Fibroblast of skin of right quadriceps (primary cell): ENCODE data around the gene DHRS3.
"Not testable (repeated sequence)": the region's sequence is repeated elsewhere in the genome, so short reads cannot be mapped to it uniquely, and the experiment has no call there.

ENCODE experiments used
- DNase-seq: peaks from one replicate; pipeline ENCODE4 v3.0.0-alpha.2; 2013

Gene DHRS3

DNA sequence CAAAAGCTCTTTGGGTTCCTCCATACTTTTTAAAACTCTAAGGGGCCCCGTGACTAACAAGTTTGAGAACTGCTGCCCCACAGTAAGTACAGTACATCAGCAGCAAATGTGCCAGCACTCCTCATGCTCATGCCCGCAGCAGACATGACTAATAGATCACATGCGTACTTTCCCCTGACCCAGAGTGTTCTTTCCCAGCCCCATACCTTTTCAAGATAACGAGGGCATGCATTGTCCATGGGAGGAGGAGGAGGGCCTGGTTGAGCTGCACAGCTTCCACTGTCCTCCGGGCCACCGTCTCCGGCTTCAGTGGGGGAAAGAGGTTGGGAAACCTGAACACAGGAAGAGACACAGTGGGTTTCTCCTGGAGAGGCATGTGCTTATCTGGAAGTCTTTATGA is 45.5 kb downstream of the DHRS3 start:
- DNase-seq, result no peak

DNA sequence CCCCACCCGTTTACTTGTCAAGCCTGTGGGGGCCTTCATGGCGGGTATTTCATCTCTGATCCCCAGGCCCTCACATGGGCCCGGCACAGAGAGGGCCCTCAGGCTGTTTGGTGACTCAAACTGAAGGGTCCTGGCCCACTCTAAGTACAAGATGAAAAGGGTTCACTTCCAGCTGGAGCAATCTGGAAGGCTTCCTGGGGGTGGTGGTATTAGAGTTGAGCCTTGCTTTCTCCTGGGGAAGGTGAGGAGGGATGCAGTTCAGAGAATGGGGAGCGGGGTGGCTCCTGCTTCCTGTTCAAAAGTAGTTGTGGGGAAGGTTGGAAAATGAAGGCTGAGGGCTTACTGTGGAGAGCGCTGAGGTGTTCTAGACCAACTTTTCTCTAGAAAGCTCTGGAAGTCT is 47.7 kb downstream of the DHRS3 start:
- DNase-seq, result no peak

DNA sequence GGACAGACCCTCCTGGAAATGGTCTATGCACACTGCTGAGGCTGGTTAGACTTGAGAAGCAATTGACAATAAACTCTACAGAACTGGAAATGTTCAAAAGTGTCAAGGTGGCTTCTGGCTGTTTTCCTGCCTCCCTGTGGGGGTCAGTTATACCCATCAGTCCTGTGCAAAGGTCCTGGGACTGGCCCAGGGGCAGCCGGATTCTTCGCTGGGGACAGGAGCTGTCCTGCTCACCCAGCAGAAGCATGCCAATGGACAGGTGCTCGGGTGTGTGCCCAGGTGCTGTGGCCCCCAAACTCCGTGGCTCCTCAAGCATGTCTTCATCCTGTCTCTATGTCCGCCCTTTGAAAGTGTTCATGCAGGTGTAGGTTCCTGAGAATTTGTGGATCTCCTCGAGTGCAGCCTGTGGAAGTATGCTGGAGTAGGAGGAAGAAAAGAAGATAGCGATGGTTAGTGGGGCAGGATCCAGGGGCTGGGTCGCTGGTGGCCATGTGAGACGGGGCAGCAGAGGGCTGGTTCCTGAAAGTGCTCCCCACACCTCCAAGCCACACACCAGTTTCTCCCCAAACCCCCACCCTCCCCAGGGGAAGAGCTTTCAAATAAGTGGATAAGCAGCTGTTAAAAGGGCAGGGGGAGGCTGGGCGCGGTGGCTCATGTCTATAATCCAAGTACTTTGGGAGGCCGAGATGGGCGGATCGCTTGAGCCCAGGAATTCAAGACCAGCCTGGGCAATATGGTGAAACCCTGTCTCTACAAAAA is 49.8 kb downstream of the DHRS3 start:
- DNase-seq, result no peak

DNA sequence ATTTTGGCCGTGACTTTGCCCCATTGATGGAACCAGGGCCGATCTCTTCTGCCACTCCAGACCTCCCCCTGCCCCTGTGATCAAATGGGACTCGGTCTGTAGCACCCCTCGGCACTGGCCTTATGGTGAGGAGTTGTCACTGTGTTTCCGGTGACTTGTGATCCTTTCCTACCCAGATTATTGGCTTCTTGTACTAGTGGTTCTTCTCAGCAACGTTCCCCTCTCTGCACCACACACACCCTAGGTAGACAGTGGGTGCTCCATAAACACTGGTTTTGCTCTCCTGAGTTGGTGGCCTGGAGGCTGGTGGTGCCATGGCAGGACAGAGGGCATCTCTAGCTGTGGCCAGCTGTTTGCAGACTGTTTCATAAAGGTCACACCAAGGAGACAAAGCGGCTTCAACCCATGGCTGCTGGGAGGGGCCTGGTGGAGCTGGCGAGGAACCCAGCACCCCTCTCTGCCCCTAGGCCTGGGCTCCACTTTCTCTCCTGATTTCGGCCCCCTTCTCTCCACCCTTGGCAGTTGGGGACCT is 50.7 kb downstream of the DHRS3 start:
- no peak for DNase-seq

DNA sequence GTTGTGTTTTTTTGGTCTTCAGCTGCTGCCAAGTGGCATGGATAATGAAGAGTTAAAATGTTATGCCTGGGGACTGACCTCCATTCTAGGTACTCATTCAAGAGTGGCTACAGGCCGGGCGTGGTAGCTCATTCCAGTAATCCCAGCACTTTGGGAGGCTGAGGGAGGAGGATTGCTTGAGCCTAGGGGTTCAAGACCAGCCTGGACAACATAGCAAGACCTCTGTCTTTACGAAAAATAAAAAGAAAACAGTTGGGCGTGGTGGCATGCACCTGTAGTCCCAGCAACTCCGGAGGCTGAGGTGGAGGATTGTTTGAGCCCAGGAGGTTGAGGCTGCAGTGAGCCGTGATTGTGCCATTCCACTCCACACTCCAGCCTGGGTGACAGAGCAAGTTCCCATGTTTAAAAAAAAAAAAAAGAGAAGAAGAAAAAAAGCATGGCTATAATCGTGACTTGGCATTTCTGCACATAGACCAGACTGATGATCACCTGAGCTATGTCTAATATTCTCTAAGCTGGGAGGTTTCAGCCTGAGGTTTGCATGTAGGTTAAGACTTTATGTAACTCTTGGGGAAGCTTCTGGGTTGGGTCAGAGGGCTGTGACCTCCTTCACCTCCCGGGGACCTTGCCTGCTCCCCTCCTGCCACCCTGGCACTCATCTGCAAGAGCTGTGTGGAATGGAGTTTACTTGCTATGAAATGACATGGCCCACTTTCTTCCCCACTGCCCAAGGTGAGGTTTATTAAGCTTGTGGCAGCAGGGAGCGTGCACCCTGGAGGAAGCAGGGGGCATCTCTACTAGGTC is 51.3 kb downstream of the DHRS3 start:
- no peak for DNase-seq

DNA sequence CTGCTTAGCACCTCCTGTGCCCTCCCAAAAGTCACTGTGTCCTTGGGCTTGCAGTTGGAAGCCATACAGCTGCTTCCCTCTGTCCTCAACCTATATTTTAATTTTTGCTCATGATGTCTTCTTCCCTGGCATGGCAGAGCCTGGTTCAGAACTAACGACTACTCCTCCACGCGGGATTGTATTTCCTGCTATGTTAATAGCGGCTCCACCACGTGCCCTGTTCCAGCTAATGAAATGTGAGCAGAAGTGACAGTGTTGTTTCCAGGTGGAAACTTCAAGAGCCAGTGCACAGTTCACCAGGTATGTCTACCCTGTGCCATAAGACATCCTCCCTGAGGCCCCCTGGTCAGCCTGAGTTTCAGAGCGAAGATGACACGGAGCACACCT is 52.1 kb downstream of the DHRS3 start:
- no peak for DNase-seq

DNA sequence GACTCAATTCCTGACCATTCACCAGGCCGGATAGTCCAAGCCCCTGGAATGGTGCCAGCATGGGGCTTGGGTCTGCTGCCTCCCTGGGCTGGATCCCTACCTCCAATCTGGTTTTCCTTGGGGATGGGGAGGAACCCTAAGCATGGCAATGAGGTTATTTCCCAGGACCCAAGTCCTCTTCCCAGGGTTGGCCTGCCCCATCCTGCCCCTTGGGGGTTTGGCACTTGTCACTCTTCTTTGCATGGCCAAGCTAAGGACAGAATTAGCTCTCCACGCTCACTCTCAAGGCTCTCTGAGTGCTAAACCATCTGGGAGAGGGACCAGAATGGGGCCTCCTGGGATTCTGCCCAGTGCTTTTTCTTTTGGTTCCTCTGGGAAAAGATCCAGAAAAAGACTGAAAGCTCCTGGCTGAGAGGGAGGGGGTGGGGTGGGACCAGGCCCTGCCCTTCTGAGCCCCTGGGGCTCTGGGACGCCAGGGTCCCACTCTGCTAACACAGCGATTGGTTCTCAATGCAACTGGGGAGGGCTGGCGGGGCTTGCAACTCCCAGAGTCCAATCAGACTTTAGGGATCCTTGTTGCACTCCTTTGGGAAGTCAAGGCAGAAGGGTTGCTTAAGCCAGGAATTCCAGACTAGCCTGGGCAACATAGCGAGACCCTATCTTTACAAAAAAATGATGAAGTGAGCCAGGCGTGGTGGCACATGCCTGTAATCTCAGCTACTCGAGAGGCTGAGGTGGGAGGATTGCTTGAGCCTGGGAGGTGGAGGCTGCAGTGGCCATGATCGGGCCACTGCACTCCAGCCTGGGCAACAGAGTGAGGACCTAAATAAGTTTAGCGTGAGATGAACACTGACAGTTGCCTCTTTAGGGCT is 52.7 kb downstream of the DHRS3 start:
- no peak for DNase-seq

DNA sequence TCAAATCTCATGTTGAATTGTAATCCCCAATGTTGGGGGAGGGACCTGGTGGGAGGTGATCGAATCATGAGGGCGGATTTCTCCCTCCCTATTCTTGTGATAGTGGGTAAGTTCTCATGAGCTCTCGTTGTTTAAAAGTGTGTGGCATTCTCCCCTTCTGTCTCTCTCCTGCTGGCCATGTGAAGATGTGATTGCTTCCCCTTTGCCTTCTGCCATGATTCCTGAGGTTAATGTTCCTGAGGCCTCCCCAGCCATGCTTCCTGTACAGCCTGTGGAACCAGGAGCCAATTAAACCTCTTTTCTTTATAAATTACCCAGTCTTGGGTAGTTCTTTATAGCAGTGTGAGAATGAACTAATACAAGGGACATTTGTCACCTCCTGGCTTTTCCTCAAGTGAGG is 53.8 kb downstream of the DHRS3 start:
- DNase-seq, result not testable (repeated sequence)

DNA sequence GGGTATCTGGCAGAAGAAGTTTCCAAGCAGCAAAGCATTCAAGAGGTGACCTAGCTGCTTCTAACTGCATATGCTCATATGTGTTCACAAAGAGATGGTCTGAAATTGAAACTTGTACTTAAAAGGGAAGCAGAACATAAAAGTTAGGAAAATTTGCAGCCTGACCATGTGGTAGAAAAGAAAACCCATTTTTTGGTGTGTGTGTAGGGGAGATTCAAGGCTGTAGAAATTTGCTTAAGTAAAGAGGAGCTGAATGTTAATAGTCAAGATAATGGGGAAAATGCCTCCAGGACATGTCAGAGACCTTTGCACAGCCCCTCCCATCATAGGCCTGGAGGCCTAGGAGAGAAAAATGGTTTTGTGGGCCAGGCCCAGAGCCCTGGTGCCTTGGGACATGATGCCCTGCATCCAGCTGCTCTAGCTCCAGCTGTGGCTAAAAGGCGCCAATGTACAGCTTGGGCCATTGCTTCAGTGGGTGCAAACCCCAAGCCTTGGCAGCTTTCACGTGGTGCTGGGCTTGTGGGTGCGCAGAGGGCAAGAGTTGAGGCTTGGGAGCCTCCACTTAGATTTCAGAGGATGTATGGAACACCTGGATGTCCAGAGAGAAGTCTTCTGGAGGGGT is 54.9 kb downstream of the DHRS3 start:
- no peak for DNase-seq

DNA sequence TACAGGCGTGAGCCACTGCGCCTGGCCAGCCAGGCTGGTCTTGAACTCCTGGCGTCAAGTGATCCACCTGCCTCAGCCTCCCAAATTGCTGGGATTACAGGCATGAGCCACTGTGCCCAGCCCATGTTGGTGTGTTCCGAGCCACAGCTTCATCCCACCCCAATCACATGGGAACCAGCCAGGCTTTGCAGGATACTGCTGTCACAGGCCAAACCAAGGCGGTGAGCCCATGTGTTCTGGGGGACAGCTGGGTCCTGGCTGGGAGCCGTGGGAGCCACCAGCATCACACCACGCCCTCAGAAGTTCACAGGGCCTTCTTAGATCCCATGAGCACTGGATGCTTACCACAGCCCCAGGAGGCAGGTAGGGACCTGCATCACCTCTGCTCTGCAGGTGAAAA is 56.9 kb downstream of the DHRS3 start:
- DNase-seq, result no peak

DNA sequence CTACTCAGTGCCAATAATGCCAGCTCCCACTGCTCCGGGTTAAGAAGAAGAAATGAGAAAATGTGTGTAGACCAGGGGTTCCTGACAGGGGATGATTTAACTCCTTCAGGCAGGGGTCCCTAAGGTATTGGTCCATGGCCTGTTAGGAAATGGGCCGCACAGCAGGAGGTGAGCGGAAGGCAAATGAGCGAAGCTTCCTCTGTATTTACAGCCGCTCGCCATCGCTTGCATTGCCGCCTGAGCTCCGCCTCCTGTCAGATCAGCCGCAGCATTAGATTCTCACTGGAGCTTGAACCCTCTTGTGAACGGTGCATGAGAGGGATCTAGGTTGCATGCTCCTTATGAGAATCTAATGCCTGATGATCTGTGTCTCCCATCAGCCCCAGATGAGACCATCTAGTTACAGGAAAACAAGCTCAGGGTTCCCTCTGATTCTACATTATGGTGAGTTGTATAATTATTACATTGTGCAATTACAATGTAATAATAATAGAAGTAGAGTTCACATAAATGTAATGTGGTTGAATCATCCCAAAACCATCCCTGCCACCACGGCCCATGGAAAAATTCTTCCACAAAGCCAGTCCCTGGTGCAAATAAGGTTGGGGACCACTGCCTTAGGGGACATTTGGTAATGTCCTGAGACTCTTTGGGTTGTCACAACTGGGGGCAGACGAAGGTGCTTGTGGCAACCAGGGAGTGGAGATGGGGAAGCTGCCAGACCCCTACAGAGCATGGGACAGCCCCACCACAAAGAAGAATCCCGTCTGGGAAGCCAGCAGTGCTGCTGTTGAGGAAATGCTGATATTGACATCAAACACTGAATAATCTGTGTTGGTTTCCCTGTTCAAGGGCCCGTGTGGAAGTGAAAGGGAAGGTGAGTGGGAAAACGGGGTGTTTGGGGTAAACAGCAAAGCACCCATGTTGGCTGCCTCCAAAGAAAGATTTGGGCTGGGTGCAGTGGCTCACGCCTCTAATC is 60.8 kb downstream of the DHRS3 start:
- peak; percentile 58 for DNase-seq

DNA sequence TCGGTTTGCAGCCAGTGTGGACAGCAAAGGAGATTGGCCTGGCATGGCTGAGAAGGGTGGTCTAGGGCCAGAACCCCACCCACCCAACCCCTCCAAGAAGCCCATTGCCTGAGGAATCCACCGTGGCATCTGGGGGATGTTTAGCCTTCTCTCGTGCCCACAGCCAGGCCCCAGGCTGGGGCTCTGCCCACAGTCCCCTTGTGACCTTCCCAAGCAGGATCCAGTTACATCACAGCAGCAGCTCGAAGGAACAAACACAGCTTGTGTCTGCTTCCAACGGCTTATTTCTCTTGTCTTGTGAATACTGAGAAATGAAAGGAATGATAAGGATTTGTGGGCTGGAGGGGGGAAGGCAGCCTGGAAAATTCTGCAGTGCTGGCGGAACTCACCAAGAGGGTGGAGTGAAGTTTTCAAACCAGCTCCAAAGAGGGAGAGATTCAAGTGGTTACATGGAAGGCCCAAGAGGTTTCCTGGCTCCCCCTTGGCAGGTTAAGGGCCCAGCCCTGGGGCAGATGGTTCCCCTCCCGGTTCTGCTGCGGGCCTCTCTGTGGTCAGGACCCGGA is 61.6 kb downstream of the DHRS3 start:
- peak; percentile 95 for DNase-seq

DNA sequence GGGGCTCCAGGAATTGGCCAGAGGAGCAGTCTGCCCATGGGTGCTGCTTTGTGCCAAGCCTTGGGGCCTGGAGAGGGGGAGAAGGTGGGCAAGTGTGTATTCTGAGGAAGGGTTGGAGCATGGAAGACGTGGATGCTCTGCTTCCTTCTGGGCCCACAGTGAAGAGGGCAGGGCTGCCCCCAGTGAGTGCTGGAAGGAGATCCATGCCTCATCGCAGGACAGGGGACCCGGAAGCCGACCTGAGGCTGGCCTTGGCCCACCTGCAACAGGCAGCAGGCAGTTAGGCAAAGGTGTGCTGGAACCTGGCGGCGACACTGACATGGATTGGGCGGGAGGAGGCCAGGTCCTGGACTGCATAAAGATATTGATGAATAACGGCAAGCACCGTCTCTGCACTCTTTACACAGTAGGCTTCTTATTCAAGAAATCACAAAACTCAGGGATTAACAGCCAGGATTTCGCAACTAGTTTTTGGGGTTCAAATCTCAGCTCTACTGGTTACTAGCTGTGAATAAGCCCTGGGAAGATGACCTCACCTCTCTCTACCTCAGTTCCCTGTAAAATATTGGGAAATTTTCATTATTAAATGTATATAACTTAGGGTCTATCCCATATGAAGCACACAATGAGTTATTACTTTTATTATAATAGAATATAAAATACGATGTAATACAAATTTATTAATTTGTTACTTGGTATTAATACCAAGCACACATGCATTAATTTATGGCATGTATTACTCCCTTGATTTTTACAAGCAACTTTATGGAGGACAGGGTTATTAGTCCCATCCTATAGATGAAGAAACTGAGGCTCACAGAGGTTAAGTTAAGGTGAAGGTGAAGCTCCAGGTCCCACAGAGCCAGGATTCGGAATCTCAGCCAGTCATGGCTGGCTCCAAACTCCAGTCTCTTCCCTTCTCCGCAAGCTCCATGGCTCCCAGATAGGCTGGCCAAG is 62.3 kb downstream of the DHRS3 start:
- no peak for DNase-seq

DNA sequence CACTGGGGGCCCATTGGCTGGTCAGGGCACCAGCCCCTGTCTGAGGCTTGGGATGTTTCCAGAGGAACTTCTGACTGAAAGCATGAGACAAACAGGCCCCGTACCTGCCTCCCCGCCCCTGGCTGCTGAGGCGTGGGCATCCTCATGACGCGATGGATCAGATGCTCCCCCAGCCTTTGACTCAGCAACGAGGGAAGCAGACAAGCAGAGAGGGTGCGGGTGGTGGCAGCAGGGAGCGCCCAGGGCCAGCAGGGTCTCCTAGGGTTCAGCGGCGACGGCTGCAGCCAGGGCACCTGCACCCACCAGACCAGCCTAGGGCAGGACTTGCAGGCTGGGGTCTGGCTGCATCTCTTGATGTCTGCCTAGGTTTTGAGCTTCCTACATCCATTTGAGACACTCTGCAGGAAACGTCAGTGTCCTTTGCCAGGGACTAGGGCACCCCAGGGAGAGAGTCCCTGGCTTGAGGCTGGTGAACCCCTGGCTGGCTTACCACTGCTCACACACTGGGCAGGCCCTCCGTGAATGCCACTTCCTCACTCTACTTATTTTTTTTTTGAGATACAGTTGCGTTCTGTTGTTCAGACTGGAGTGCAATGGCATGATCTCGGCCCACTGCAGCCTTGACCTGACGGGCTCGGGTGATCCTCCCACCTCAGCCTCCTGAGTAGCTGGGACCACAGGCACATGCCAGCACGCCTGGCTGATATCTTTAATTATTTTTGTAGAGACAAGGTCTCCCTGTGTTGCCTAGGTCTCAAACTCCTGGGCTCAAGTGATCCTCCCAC is 63.3 kb downstream of the DHRS3 start:
- DNase-seq, result no peak

DNA sequence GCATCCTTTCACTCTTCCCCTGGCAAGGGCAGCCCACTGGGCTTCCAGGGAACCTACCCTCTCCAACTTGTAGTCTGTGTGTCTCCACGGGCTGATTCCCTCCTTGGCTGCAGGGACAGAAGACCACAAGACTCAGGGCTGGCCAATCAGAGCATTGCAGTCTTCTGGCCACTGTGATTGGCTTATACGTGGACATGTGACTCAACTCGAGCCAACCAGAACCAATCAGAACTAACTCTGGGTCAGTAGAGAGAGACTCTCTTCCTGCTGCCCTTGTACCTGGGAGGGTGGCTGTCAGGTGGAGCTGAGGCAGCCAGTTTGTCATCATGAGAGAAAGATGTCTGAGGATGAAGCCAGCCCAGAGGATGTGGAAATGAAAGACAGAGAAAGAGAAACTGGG is 64.0 kb downstream of the DHRS3 start:
- DNase-seq, result no peak

DNA sequence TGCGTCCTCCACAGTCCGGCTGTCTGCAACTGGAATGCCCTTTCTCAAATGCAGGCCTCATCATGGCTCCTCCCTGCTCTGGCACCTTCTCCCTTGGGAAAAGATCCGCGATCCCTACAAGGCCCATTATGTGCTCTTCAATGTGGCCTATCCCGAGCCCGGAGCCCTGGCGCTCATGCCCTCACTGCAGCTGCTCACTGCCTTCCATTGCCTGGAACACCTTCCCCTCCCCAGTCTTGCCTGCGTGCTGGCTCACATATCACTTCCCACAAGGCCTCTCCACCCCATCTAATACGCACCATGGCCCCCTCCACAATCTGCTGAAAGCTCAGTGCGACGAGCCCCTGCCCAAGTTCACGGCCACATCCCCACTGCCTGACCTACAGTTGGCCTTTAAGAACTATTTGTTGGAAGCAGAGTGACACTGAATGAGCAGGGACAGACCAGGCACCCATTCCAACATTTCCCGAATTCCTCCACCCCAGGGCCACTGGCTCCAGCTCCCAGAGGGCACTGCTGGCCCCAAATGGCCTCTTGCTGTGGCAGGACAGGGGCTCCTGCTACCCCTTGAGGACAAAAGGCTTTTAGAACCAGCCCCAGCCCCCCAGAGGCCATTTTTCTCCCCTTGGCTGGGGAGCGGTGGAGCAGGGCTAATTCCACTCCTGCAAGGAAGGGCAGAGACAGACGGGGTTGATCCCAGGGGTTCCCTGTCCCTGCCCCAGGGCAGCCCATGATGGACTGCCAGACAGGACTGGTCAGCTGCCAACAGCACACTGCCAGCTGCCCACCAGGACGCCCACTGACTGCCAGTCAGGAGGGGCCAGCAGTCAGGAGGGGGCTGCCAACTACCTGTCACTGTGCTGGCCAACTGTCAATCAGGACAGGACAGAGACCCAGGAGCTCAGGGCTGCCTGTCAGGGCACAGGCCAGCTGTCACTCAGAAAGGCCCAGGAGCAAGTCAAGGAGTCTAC is 64.8 kb downstream of the DHRS3 start:
- no peak for DNase-seq

DNA sequence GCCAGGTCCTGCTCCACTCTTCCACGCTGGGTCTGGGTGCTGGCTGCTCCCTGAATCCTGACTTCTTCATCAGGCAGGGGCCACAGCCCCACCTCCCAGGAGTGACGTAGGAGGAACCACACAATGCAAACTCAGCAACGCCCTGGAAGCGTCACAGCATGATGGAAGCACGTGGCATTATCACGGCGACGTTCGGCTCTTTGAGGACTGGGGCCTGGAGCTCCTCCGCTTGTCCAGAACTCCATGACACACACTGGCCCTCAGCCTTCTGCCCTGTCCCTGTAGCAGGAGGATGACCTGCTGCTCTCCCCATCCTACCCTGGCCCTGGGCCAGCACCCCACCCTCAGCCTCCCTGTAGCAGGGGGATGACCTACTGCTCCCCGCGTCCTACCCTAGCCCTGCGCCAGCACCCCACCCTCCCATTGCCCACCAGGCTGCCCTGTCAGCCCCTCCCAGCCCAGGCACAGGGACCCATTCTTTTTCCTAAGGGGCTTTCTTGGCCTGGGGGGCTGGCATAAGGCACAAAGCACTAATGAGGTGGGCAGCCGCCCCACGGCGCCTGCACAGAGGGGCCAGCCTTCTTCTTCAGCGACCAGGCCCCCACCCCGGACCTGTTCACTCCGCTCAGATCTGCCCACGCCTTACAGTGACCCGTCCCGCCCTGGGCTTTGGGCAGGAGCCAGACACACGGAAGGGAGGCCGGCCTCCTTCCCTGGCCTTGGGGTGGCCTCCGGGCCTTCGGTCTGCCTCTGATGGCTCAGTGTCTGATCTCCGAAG is 65.7 kb downstream of the DHRS3 start:
- DNase-seq, result no peak
